Neural cell (in vitro differentiated cells): ENCODE measurements around the gene ARMH3. TPM values are rescaled to one million over a fixed set of nuclear protein-coding genes. Genes with fewer than 3 reads are reported as not detected.

Source experiments
- H2AFZ ChIP-seq: fragments of 200-600, 300-800 bp; sonication (generic), shearing (Covaris generic); 2 replicates; pipeline ENCODE4 v1.6.0; 2014; ENCODE audit warnings: low read depth, mild to moderate bottlenecking, antibody characterized with exemption, low read length, moderate library complexity
- H3F3A ChIP-seq: fragments of 200-600 bp; shearing (Covaris generic); 2 replicates; pipeline ENCODE4 v1.6.1; 2016; ENCODE audit warnings: mild to moderate bottlenecking, moderate library complexity, mixed read lengths, antibody characterized with exemption, low read length; ENCODE audit not compliant: insufficient read depth, poor library complexity, severe bottlenecking
- H3K27ac ChIP-seq: fragments of 200-600, 300-800 bp; sonication (generic), shearing (Covaris generic); 2 replicates; pipeline ENCODE4 v1.5.1; 2014; ENCODE audit warnings: mild to moderate bottlenecking, low read length, moderate library complexity
- H3K27me3 ChIP-seq: fragments of 300-800, 200-600 bp; sonication (generic), shearing (Covaris generic); 2 replicates; pipeline ENCODE4 v1.6.0; 2014; ENCODE audit warnings: mild to moderate bottlenecking, low read depth, low read length, moderate library complexity; ENCODE audit not compliant: insufficient read depth
- H3K36me3 ChIP-seq: fragments of 300-800, 200-600 bp; sonication (generic), shearing (Covaris generic); 2 replicates; pipeline ENCODE4 v1.5.1; 2014; ENCODE audit warnings: mild to moderate bottlenecking, antibody characterized with exemption, low read length, moderate library complexity; ENCODE audit not compliant: insufficient read depth
- H3K4me2 ChIP-seq: fragments of 300-800, 200-600 bp; sonication (generic), shearing (Covaris generic); 2 replicates; pipeline ENCODE4 v1.6.0; 2014; ENCODE audit warnings: mild to moderate bottlenecking, low read length
- H3K4me3 ChIP-seq: fragments of 300-800, 200-600 bp; sonication (generic), shearing (Covaris generic); 2 replicates; pipeline ENCODE4 v1.5.1; 2014; ENCODE audit warnings: mild to moderate bottlenecking, low read length, moderate library complexity
- H3K79me2 ChIP-seq: fragments of 200-600 bp; shearing (Covaris generic); replicated peaks from 2 replicates; pipeline ENCODE4 v1.6.0; 2014; ENCODE audit warnings: mild to moderate bottlenecking, low read length, moderate library complexity; ENCODE audit not compliant: insufficient read depth
- H3K9ac ChIP-seq: fragments of 300-800, 200-600 bp; sonication (generic), shearing (Covaris generic); 2 replicates; pipeline ENCODE4 v1.6.1; 2016; ENCODE audit warnings: mild to moderate bottlenecking, low read length, mixed read lengths
- H3K9me2 ChIP-seq: fragments of 200-600 bp; shearing (Covaris generic); 2 replicates; pipeline ENCODE4 v1.6.1; 2016; ENCODE audit warnings: mild to moderate bottlenecking, low read length, mixed read lengths; ENCODE audit not compliant: insufficient read depth
- H3K9me3 ChIP-seq: fragments of 200-600, 300-800 bp; sonication (generic), shearing (Covaris generic); 2 replicates; pipeline ENCODE4 v1.6.1; 2016; ENCODE audit warnings: mild to moderate bottlenecking, mixed run types, low read length, moderate library complexity, mixed read lengths
- H4K20me1 ChIP-seq: fragments of 200-600 bp; shearing (Covaris generic); 2 replicates; pipeline ENCODE4 v1.6.1; 2016; ENCODE audit warnings: mild to moderate bottlenecking, mixed run types; ENCODE audit not compliant: insufficient read depth
- EP300 ChIP-seq: fragments of 450-650 bp; conservative IDR thresholded peaks from 2 replicates; pipeline ENCODE4 v1.6.1; 2014; ENCODE audit warnings: antibody characterized with exemption, mild to moderate bottlenecking, moderate library complexity; ENCODE audit not compliant: poor library complexity, severe bottlenecking
- EZH2 ChIP-seq: fragments of 200-600, 300-800 bp; shearing (Covaris generic), sonication (generic); IDR thresholded peaks from 2 replicates; pipeline ENCODE4 v1.6.1; 2014; ENCODE audit warnings: antibody characterized with exemption, low read length, borderline replicate concordance, mild to moderate bottlenecking; ENCODE audit not compliant: insufficient read depth, poor library complexity, severe bottlenecking
- MXI1 ChIP-seq: fragments of 450-650 bp; conservative IDR thresholded peaks from 2 replicates; pipeline ENCODE4 v1.6.1; 2014; ENCODE audit warnings: antibody characterized with exemption, mild to moderate bottlenecking; ENCODE audit not compliant: poor library complexity, severe bottlenecking
- POLR2AphosphoS5 ChIP-seq: IDR thresholded peaks from 2 replicates; pipeline ENCODE4 v1.6.1; 2012
- RAD21 ChIP-seq: fragments of 450-650 bp; conservative IDR thresholded peaks from 2 replicates; pipeline ENCODE4 v1.6.1; 2014; ENCODE audit warnings: antibody characterized with exemption, mild to moderate bottlenecking, moderate library complexity
- SMC3 ChIP-seq: fragments of 450-650 bp; conservative IDR thresholded peaks from 2 replicates; pipeline ENCODE4 v1.6.1; 2014; ENCODE audit warnings: antibody characterized with exemption, mild to moderate bottlenecking, moderate library complexity; ENCODE audit not compliant: poor library complexity
- TAF1 ChIP-seq: IDR thresholded peaks from 2 replicates; pipeline ENCODE4 v1.6.1; 2012; ENCODE audit warnings: low read depth
- polyA plus RNA-seq: library from polyadenylated mRNA; depleted of rRNA; stranded (reverse); fragments of >200 nt; gene quantifications from 2 replicates; pipeline ENCODE4 v1.2.3, GENCODE V29; 2014
- TF ChIP-seq, protein P1 (sequence below): IDR thresholded peaks from 2 replicates; pipeline ENCODE4 v1.6.1; 2012; ENCODE audit warnings: borderline replicate concordance
- TF ChIP-seq, protein P2 (sequence below): fragments of 450-650 bp; IDR thresholded peaks from 2 replicates; pipeline ENCODE4 v1.5.1; 2014; ENCODE audit warnings: antibody characterized with exemption, mild to moderate bottlenecking, moderate library complexity; ENCODE audit not compliant: poor library complexity, severe bottlenecking

The ARMH3 gene
- polyA plus RNA-seq, 1 donor from 2014 or later = 13.4 TPM

DNA sequence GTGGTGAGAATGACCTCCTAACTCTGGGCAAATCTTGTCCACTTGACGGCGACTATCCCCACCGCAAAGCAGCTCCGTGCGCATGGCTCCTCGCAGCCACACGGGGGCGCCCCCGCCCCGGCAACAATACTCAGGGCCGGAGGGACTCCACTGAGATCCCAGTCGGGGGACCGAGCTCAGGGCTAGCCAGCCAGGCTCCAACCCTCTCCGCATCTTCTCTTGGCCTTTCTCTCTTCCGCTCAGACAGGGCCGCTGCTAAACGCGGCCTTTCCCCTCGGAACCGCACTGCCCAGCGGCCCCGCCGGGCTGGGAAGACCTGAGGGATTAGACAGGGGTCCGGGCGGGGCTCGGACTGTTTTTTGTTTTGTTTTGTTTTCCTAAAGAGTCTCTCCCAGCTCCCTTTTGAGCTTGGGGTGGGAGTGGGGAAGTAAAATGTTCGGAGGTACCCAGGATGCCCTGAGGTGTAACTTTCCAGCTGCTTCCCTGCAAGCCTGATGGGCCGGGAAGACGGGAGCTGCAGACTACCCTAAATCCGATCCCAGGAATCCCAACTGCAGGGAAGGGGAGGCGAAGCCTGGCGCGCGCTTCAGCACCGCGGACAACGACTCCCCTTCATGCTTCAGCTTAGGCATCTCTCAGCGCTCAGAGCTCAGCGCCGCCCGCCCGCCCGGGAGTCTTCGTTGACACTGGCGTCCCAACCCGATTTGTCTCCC, 215.1 kb downstream of the ARMH3 start:
- Histone ChIP-seq H3K9ac (peak overlapping the region; percentile 25), H3K9me2 (no peaks in the 10 kb centered on the region), H3K4me2 (no peak overlapping the region), H3K4me3 (peak overlapping the region; percentile 50), H3K79me2 (no peaks in the 10 kb centered on the region), H3K9me3 (no peaks in the 10 kb centered on the region), H3K27me3 (peaks cover 26% of the 10 kb centered on the region), H3K36me3 (no peaks in the 10 kb centered on the region), H3F3A (no peaks in the 10 kb centered on the region), H3K27ac (no peak overlapping the region), H4K20me1 (no peaks in the 10 kb centered on the region), H2AFZ (no peak overlapping the region)
- TF ChIP-seq, protein P1, sequence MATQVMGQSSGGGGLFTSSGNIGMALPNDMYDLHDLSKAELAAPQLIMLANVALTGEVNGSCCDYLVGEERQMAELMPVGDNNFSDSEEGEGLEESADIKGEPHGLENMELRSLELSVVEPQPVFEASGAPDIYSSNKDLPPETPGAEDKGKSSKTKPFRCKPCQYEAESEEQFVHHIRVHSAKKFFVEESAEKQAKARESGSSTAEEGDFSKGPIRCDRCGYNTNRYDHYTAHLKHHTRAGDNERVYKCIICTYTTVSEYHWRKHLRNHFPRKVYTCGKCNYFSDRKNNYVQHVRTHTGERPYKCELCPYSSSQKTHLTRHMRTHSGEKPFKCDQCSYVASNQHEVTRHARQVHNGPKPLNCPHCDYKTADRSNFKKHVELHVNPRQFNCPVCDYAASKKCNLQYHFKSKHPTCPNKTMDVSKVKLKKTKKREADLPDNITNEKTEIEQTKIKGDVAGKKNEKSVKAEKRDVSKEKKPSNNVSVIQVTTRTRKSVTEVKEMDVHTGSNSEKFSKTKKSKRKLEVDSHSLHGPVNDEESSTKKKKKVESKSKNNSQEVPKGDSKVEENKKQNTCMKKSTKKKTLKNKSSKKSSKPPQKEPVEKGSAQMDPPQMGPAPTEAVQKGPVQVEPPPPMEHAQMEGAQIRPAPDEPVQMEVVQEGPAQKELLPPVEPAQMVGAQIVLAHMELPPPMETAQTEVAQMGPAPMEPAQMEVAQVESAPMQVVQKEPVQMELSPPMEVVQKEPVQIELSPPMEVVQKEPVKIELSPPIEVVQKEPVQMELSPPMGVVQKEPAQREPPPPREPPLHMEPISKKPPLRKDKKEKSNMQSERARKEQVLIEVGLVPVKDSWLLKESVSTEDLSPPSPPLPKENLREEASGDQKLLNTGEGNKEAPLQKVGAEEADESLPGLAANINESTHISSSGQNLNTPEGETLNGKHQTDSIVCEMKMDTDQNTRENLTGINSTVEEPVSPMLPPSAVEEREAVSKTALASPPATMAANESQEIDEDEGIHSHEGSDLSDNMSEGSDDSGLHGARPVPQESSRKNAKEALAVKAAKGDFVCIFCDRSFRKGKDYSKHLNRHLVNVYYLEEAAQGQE = peak; percentile 85
- TF ChIP-seq SMC3 = peak; percentile 95
- TF ChIP-seq, protein P2, sequence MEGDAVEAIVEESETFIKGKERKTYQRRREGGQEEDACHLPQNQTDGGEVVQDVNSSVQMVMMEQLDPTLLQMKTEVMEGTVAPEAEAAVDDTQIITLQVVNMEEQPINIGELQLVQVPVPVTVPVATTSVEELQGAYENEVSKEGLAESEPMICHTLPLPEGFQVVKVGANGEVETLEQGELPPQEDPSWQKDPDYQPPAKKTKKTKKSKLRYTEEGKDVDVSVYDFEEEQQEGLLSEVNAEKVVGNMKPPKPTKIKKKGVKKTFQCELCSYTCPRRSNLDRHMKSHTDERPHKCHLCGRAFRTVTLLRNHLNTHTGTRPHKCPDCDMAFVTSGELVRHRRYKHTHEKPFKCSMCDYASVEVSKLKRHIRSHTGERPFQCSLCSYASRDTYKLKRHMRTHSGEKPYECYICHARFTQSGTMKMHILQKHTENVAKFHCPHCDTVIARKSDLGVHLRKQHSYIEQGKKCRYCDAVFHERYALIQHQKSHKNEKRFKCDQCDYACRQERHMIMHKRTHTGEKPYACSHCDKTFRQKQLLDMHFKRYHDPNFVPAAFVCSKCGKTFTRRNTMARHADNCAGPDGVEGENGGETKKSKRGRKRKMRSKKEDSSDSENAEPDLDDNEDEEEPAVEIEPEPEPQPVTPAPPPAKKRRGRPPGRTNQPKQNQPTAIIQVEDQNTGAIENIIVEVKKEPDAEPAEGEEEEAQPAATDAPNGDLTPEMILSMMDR = peak; percentile 95
- TF ChIP-seq RAD21 = peak; percentile 93
- no peak for TF ChIP-seq EP300

- Histone ChIP-seq H3K9me3 (no peaks in the 10 kb centered on the region), H3F3A (no peaks in the 10 kb centered on the region), H3K9ac (no peak overlapping the region), H2AFZ (no peak overlapping the region), H3K27ac (no peak overlapping the region), H3K36me3 (no peaks in the 10 kb centered on the region), H3K4me3 (peak overlapping the region; percentile 50), H3K4me2 (no peak overlapping the region), H3K9me2 (no peaks in the 10 kb centered on the region), H3K79me2 (no peaks in the 10 kb centered on the region), H3K27me3 (peaks cover 26% of the 10 kb centered on the region), H4K20me1 (no peaks in the 10 kb centered on the region)
- TF ChIP-seq SMC3 (no peak), POLR2AphosphoS5 (no peak), TAF1 (no peak), RAD21 (no peak), EP300 (no peak), MXI1 (no peak), EZH2 (no peak)
- TF ChIP-seq, protein P1 = no peak
- TF ChIP-seq, protein P2 = no peak
Measured at GRCh38 chr10:101840102-101840684, 215.8 kb downstream of the ARMH3 start.
